NCI-H748 treated with DMSO at 0.1 percent for 48 hours (cell line): ENCODE results near the gene RPS6KA1.
A peak's percentile ranks its signal among the peaks of the same experiment; 100 is the strongest.
"Not testable (repeated sequence)": the region's sequence is repeated elsewhere in the genome, so short reads cannot be mapped to it uniquely, and the experiment has no call there.

Experiments used
- DNase-seq: peaks from one replicate; lab custom pipeline; 2025; lab: John Stamatoyannopoulos, UW

Gene RPS6KA1

DNA sequence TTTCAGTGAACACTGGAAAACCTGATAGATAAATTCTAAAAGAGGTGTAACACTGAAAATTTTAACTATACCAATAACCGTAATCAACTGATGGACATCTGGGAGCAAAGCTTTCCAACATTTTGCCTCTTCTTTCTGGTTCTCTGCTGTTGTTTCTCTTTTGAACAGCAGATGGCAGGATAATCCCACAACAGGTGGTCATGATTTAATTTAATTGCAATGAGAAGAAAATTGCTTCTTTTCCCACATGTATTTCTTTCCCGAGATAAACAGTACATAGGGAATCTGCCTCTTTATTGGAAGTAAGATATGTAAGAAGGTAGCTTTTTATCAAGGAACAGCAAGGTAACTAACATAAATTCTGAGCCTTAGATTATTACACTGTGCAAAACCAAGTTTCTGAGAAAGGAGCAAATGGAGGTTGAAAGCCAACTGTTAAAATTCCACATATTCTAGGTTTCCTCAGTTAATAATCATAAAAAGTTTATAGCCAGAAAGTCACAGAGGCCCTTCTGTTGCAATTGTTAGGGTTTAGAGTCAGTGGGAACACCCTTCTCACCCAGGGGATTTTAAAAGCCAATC, 72.9 kb downstream of the RPS6KA1 start:
- peak; percentile 34 for DNase-seq

DNA sequence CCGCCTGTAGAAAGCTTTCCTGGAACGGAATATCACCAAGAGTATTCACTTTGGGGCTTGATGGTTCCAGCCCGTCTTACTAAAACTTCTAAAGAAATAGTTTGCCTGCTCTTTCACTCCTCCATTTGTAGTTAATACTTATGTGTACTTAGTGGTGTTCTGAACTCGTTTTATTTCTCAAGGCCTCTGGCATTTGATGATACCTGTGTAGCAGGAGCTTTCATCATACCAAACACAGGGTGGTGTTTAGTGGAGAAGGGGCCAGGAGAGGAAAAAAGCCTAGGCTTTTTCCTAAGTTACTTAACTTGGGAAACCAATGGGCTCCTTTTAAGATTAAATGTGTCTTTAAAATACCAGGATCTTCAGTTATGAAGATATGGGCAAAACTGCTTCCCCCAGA, 74.3 kb downstream of the RPS6KA1 start:
- no peak for DNase-seq

DNA sequence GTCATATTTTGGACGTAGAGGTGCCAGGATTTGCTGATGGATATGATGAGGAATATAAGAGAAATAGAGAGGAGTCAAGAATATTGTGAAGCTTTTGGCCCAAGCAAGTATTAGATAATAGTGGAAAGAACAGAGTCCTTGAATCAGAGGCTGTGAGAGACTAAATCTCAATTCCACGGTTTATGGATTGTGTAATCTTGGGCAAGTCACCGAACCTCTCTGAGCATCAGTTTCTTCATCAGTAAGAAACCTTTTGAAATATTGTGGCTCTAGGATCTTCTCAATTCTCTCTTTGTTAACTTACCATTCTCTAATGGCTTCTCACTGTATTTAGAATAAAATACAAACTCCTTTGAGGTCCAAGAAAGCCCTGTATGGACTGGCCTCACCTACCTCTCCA, 77.6 kb downstream of the RPS6KA1 start:
- no peak for DNase-seq

DNA sequence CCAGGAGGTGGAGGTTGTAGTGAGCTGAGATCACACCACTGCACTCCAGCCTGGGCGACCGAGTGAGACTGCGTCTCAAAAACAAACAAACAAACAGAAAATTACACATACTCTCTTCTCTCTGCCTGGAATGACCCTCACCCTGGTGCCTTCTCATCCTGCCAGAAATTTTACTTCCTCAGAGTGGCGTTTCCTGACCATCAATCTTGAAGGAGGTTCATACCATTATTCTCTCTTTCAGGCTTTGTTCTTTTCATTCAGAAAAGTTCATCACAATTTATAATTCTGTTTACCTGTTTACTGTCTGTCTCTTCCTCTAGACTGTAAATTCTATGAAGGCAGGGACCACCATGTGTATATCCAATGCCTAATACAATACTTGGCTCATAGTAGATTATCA, 79.3 kb downstream of the RPS6KA1 start:
- DNase-seq, result no peak

DNA sequence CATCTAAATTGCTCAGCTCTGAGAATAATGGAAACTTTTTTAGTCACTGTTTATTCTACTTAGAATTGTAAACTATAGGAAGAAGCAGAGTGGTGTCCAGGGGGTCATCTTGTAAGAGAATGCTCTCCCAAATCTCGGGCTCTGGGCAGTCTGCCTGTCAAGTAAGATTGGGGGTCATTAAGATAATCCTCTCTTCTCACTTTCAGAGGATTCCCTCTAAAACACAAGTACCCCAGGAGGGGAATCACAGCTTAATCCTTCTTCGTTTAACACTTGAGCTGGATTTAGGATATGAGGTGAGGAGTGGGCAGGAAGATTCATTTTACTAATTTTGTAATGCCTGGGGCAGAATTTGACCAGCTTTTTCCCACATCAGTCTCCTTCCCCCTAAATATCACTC, 81.2 kb downstream of the RPS6KA1 start:
- DNase-seq, result no peak

DNA sequence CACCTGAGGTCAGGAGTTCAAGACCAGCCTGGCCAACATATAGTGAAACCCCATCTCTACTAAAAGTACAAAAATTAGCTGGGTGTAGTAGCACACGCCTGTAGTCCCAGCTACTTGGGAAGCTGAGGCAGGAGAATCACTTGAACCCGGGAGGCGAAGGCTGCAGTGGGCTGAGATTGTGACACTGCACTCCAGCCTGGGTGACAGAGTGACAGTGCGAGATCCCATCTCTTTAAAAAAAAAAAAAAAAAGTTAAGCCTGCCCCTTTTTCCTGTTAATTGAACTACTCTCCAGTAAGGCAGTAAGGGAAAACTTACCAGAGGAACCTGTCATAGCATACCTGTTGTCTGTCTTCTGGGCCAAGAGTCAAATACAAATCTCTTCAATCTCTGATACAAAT, 83.1 kb downstream of the RPS6KA1 start:
- DNase-seq, result not testable (repeated sequence)

DNA sequence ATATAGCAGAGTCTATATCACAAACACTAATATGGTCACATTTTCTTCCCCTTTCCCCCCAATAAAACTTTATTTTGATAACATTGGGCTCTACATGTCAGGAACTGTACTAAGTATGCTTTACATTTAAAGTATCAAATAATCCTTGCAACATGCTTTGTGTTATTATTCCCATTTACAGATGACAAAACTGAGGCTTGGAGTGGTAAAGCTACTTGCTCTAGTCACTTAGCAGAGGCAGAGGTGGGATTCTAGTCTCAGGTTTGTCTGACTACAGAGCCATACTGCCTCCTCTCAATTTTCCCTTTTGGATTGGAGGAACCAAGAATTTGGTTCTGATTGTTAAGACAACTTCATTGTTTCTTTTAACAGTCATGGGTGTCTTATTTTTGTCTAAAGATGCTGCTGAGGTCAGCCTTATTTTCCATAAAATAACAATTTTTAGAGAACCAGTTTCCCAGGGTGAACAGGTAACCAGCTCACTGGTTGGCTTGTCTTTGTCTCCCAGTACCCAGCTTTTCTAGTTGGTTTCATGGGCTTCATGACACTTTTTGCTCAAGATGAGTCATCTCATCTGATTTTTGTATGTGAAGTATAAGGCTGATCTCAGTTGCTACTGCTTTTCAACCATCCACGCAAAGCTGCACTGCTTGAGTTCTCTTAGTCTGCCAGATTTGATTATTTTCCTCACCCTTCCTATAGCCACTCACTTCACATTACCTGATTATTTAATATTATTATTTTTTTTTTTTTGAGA, 85.3 kb downstream of the RPS6KA1 start:
- no peak for DNase-seq

DNA sequence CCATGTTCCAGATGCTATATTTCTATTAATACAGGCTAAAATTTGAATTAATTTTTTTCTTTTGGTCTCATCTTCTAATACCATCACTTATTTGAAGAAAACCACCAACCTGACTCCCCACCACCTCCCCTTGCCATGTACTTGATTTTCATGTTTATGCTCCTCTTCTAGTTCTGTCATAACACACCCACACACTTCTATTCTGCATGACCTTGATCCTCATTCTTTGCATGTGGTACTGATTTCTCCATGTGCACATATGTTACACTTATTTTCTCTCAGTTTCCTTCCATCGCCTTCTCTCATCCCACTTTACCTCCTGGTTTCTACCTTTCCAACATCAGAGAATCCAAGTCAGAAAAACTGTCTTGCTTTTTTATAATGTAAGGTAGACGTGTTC, 87.3 kb downstream of the RPS6KA1 start:
- no peak for DNase-seq

DNA sequence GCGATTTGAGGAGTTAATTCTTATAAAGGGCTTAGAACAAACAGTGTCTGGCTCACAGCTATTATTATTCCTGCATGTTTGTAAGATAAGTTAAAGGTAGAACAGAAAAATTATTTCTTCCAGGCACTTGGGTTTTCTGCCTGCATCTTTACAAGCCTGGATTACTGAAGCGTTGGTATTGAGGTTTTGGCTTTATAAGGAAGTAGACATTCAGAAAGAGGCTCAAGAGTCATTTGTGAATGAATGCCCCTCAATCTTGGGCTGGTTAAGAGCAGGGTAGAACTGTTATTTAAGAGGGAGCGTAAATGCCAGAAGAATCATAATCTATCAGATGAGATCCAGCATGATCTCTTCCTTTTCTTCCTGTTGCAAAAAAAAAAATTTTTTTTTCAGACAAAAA, 89.0 kb downstream of the RPS6KA1 start:
- DNase-seq, result no peak
